MM.1S (cell line): ENCODE results near the gene CRTAP.

ENCODE experiments used
- CTCF ChIP-seq: fragments of 300-600 bp; sonication (generic); IDR thresholded peaks from 2 replicates; pipeline ENCODE4 v1.5.1; 2016; ENCODE audit warnings: antibody characterized with exemption, low read length, mixed read lengths
- EZH2phosphoT487 ChIP-seq: fragments of 300-600 bp; sonication (generic); IDR thresholded peaks from 2 replicates; pipeline ENCODE4 v1.6.1; 2018; ENCODE audit warnings: antibody characterized with exemption, low read length

GRCh38 chr3:33092496-33093254, 21.1 kb upstream of the CRTAP start:
- TF ChIP-seq CTCF (no peak), EZH2phosphoT487 (no peak)
